CD14-positive monocyte (primary cell): ENCODE results near the gene ITPR2. TPM values are rescaled to one million over a fixed set of nuclear protein-coding genes. Genes with fewer than 3 reads are reported as not detected.

Experiments
- DNase-seq, 3 donors: peaks; one replicate each; pipeline ENCODE4 v3.0.0-alpha.2; 2011 to 2022
- H2AFZ ChIP-seq: 2 replicates; pipeline ENCODE4 v1.6.0; 2012; ENCODE audit warnings: mild to moderate bottlenecking, low read depth, low read length, inconsistent platforms; ENCODE audit not compliant: insufficient read depth, poor library complexity, severe bottlenecking
- H3K27ac ChIP-seq, 2 donors: 1 replicate in 1 of 2; 2 replicates in 1 of 2; pipeline ENCODE4 v1.5.1; 2012 to 2013; ENCODE audit warnings: low read length in 2 of 2, control low read depth in 1 of 2, inconsistent platforms in 1 of 2, low read depth in 1 of 2, mild to moderate bottlenecking in 1 of 2
- H3K27me3 ChIP-seq, 2 donors: one replicate each; pipeline versions ENCODE4 v1.6.0 to v1.6.1; 2011 to 2013; ENCODE audit warnings: low read length in 2 of 2; ENCODE audit not compliant: control insufficient read depth in 2 of 2, insufficient read depth in 2 of 2
- H3K36me3 ChIP-seq, 2 donors: replicated peaks in 1 of 2; 1 replicate in 1 of 2; 2 replicates in 1 of 2; pipeline versions ENCODE4 v1.5.1 to v1.6.1; 2012 to 2013; ENCODE audit warnings: low read length in 2 of 2, control low read depth in 1 of 2, inconsistent platforms in 1 of 2, mild to moderate bottlenecking in 1 of 2; ENCODE audit not compliant: insufficient read depth in 2 of 2, control insufficient read depth in 1 of 2
- H3K4me1 ChIP-seq, 2 donors: 1 replicate in 1 of 2; 2 replicates in 1 of 2; pipeline versions ENCODE4 v1.5.1 to v1.6.1; 2012 to 2013; ENCODE audit warnings: low read length in 2 of 2, control low read depth in 1 of 2, inconsistent platforms in 1 of 2, mild to moderate bottlenecking in 1 of 2, moderate library complexity in 1 of 2; ENCODE audit not compliant: insufficient read depth in 2 of 2, control insufficient read depth in 1 of 2
- H3K4me2 ChIP-seq: replicated peaks from 2 replicates; pipeline ENCODE3; 2012; ENCODE audit warnings: low read length, moderate library complexity, mild to moderate bottlenecking; ENCODE audit not compliant: poor library complexity, severe bottlenecking; ENCODE audit errors: extremely low read depth
- H3K4me3 ChIP-seq, 3 experiments: fragments of 200-600 bp in 1 of 3; sonication (generic) in 1 of 3; replicated peaks in 1 of 3; 1 replicate in 2 of 3; 2 replicates in 1 of 3; pipeline ENCODE4 v1.5.1; 2011 to 2013; ENCODE audit warnings: low read length in 3 of 3, mild to moderate bottlenecking in 3 of 3, control low read depth in 2 of 3, low read depth in 2 of 3, inconsistent platforms in 1 of 3, moderate library complexity in 1 of 3
- H3K79me2 ChIP-seq: 2 replicates; pipeline ENCODE4 v1.6.0; 2012; ENCODE audit warnings: mild to moderate bottlenecking, control low read depth, inconsistent platforms, low read length, moderate library complexity; ENCODE audit not compliant: insufficient read depth
- H3K9ac ChIP-seq: 2 replicates; pipeline ENCODE4 v1.6.0; 2017; ENCODE audit warnings: low read length, mild to moderate bottlenecking; ENCODE audit not compliant: insufficient read depth, poor library complexity, severe bottlenecking
- H3K9me3 ChIP-seq, 2 donors: replicated peaks in 1 of 2; 1 replicate in 1 of 2; 2 replicates in 1 of 2; pipeline versions ENCODE4 v1.5.1 to v1.6.1; 2012 to 2013; ENCODE audit warnings: low read length in 2 of 2, control low read depth in 1 of 2; ENCODE audit not compliant: control insufficient read depth in 1 of 2, insufficient read depth in 1 of 2
- H4K20me1 ChIP-seq: 2 replicates; pipeline ENCODE4 v1.6.0; 2012; ENCODE audit warnings: mild to moderate bottlenecking, low read length, control low read depth, moderate library complexity; ENCODE audit not compliant: insufficient read depth
- H3K27ac Mint-ChIP-seq, 7 donors: one replicate each; pipeline ENCODE4 v1.8.0; 2020; ENCODE audit warnings: mild to moderate bottlenecking in 7 of 7, mixed read lengths in 7 of 7, moderate library complexity in 6 of 7, inconsistent platforms in 2 of 7
- H3K27me3 Mint-ChIP-seq, 3 donors: one replicate each; pipeline ENCODE4 v1.8.0; 2021 to 2022; ENCODE audit warnings: low read depth in 3 of 3, mild to moderate bottlenecking in 3 of 3, mixed read lengths in 3 of 3, moderate library complexity in 3 of 3, inconsistent platforms in 1 of 3
- H3K36me3 Mint-ChIP-seq, 2 donors: one replicate each; pipeline ENCODE4 v1.8.0; 2020; ENCODE audit warnings: mixed read lengths in 2 of 2, inconsistent platforms in 1 of 2, mild to moderate bottlenecking in 1 of 2
- H3K4me1 Mint-ChIP-seq: one replicate; pipeline ENCODE4 v1.8.0; 2020; ENCODE audit warnings: mild to moderate bottlenecking, mixed read lengths
- H3K4me3 Mint-ChIP-seq, 2 donors: one replicate each; pipeline ENCODE4 v1.8.0; 2020; ENCODE audit warnings: mild to moderate bottlenecking in 2 of 2, mixed read lengths in 2 of 2, moderate library complexity in 1 of 2
- H3K9me3 Mint-ChIP-seq, 7 donors: one replicate each; pipeline ENCODE4 v1.8.0; 2020 to 2022; ENCODE audit warnings: mixed read lengths in 7 of 7, mild to moderate bottlenecking in 6 of 7, moderate library complexity in 6 of 7, inconsistent platforms in 2 of 7
- WGBS: methylation state at CpG from one replicate; pipeline ENCODE4 v1.1.5; 2013; ENCODE audit warnings: missing lambda C conversion rate; ENCODE audit not compliant: insufficient coverage; 5-methylcytosine and 5-hydroxymethylcytosine counted together
- intact Hi-C, 2 donors: fragments of 100-400 bp; cut with micrococcal nuclease; formaldehyde crosslinking; loops; one replicate each; pipeline versions ENCODE4 v1.15.0 to v1.15.1; 2023
- polyA plus RNA-seq, 3 donors: library from polyadenylated mRNA; depleted of rRNA in 1 of 3; unstranded in 2 of 3; stranded (reverse) in 1 of 3; fragments of 300-500 nt in 2 of 3; fragments of >200 nt in 1 of 3; fragmentation: Illumina TruSeq in 2 of 3; gene quantifications; 1 replicate in 2 of 3; 2 replicates in 1 of 3; pipeline ENCODE4 v1.2.3, GENCODE V29; 2012 to 2021
- TF ChIP-seq, protein P1 (sequence below): fragments of 200-600 bp; IDR thresholded peaks from one replicate; pipeline ENCODE4 v1.8.0; 2022; ENCODE audit warnings: antibody characterized with exemption, mild to moderate bottlenecking

The ITPR2 gene
- polyA plus RNA-seq, 3 donors, result 2.7 to 6.4 (median 5.7) TPM

DNA sequence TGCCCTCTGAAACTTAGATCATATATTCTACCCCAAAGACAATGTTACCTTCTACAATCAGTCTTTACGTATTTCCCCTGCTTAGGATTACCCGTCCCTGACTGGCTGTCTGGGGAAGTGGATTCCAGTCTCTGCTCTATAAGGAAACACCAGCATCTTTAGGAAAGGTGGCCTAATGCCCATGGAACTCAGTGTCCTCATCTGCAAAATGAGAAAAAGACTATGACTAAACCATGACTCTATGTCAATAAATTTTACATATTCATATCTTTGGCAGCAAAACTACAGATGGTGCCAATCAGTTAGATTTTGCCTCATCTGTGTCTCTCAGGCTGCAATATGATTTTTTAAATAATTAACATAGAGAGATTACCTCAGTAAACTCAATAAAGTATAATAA lies 133.8 kb downstream of the ITPR2 start:
- Histone ChIP-seq H3K9me3 (no peaks in the 10 kb centered on the region), H3K4me3 (no peak overlapping the region), H3K4me2 (no peak overlapping the region), H2AFZ (no peak overlapping the region), H3K9ac (no peak overlapping the region), H3K36me3 (peaks cover 3 to 45% of the 10 kb centered on the region in 2 donors), H3K79me2 (no peaks in the 10 kb centered on the region), H3K27me3 (no peaks in the 10 kb centered on the region), H3K27ac (no peak overlapping the region), H3K4me1 (peaks cover 2 to 7% of the 10 kb centered on the region in 2 donors), H4K20me1 (no peaks in the 10 kb centered on the region)
- TF ChIP-seq, protein P1, sequence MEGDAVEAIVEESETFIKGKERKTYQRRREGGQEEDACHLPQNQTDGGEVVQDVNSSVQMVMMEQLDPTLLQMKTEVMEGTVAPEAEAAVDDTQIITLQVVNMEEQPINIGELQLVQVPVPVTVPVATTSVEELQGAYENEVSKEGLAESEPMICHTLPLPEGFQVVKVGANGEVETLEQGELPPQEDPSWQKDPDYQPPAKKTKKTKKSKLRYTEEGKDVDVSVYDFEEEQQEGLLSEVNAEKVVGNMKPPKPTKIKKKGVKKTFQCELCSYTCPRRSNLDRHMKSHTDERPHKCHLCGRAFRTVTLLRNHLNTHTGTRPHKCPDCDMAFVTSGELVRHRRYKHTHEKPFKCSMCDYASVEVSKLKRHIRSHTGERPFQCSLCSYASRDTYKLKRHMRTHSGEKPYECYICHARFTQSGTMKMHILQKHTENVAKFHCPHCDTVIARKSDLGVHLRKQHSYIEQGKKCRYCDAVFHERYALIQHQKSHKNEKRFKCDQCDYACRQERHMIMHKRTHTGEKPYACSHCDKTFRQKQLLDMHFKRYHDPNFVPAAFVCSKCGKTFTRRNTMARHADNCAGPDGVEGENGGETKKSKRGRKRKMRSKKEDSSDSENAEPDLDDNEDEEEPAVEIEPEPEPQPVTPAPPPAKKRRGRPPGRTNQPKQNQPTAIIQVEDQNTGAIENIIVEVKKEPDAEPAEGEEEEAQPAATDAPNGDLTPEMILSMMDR, result no peak
- Mint-ChIP-seq H3K4me3 (no peak overlapping the region), H3K36me3 (peaks cover 34 to 48% of the 10 kb centered on the region in 2 donors), H3K9me3 (no peaks in the 10 kb centered on the region), H3K27ac (no peak overlapping the region), H3K4me1 (peaks cover 5% of the 10 kb centered on the region), H3K27me3 (no peaks in the 10 kb centered on the region)
- WGBS, result 100% methylated on average over 1 of the region's 2 CpGs
- DNase-seq, result no peak
- intact Hi-C loops, result no loop called here

DNA sequence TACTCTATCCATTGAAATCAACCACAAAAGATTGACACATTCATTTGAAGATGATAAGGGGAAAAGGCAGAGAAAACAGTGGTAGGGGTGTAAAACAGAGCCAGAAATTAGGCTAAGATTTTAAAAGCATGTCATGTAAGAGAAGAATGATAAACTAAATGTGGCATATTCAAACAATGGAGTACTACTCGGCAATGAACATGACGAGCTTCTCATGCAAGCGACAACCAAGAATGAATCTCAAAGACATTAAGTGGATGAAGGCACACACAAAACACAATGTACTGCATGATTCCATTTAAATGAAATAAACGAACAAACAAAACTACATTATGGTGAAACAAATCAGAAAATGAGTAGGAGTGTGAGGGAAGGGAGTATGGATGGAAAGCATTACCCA lies 134.8 kb downstream of the ITPR2 start:
- Histone ChIP-seq H3K9me3 (no peaks in the 10 kb centered on the region), H3K27ac (no peak overlapping the region), H3K27me3 (no peaks in the 10 kb centered on the region), H4K20me1 (no peaks in the 10 kb centered on the region), H2AFZ (no peak overlapping the region), H3K79me2 (no peaks in the 10 kb centered on the region), H3K4me2 (no peak overlapping the region), H3K4me1 (no peaks in the 10 kb centered on the region), H3K9ac (no peak overlapping the region), H3K4me3 (no peak overlapping the region), H3K36me3 (peaks cover 9 to 55% of the 10 kb centered on the region in 2 donors)
- Mint-ChIP-seq H3K4me3 (no peak overlapping the region), H3K27me3 (no peaks in the 10 kb centered on the region), H3K4me1 (peaks cover 3% of the 10 kb centered on the region), H3K36me3 (peaks cover 38 to 53% of the 10 kb centered on the region in 2 donors), H3K27ac (no peak overlapping the region), H3K9me3 (no peaks in the 10 kb centered on the region)
- TF ChIP-seq, protein P1, result no peak
- no peak for DNase-seq
- WGBS, result no CpG with 5 or more reads among the region's 4 CpGs
- intact Hi-C loops, result no loop called here
